ENCODE measurements around the gene UFSP2.

DNA sequence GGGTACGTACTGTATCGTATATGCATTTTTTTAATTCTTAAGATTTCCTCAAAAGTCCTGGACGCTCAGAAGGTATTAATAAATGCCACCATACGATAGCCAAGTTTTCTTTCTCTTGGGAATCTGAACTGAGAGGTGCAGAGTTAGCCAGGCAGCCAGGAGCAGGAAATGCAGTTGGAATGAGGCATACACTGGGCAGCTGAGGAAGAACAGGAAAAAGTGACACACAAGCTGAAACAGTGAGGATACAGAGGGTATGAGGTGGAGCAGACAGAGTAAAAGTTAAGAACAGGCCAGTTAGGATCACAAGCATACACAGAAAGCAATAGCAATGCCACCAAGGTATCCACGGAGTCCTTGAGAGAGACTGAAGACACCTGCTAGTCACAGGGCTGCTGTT is 13.4 kb downstream of the UFSP2 start:
- TF ChIP-seq POLR2A (IDR thresholded peaks at IDR 0.05) = no peak
- TF ChIP-seq, protein P1, sequence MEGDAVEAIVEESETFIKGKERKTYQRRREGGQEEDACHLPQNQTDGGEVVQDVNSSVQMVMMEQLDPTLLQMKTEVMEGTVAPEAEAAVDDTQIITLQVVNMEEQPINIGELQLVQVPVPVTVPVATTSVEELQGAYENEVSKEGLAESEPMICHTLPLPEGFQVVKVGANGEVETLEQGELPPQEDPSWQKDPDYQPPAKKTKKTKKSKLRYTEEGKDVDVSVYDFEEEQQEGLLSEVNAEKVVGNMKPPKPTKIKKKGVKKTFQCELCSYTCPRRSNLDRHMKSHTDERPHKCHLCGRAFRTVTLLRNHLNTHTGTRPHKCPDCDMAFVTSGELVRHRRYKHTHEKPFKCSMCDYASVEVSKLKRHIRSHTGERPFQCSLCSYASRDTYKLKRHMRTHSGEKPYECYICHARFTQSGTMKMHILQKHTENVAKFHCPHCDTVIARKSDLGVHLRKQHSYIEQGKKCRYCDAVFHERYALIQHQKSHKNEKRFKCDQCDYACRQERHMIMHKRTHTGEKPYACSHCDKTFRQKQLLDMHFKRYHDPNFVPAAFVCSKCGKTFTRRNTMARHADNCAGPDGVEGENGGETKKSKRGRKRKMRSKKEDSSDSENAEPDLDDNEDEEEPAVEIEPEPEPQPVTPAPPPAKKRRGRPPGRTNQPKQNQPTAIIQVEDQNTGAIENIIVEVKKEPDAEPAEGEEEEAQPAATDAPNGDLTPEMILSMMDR (IDR thresholded peaks at IDR 0.05) = no peak
